GM12864 (cell line): ENCODE results near the gene RBFOX1.

ENCODE experiments used
- DNase-seq: peaks from one replicate; pipeline ENCODE4 v3.0.0-alpha.2; 2011; ENCODE audit warnings: low read depth
- H3K4me3 ChIP-seq: 2 replicates; pipeline ENCODE4 v1.5.1; 2011; ENCODE audit warnings: mild to moderate bottlenecking, low read depth, low read length, control low read depth
- CTCF ChIP-seq: IDR thresholded peaks from 2 replicates; pipeline ENCODE4 v1.5.1; 2011; ENCODE audit warnings: low read depth, mild to moderate bottlenecking, moderate library complexity, low read length, control low read depth, inconsistent platforms; ENCODE audit errors: missing control alignments

RBFOX1 gene

DNA sequence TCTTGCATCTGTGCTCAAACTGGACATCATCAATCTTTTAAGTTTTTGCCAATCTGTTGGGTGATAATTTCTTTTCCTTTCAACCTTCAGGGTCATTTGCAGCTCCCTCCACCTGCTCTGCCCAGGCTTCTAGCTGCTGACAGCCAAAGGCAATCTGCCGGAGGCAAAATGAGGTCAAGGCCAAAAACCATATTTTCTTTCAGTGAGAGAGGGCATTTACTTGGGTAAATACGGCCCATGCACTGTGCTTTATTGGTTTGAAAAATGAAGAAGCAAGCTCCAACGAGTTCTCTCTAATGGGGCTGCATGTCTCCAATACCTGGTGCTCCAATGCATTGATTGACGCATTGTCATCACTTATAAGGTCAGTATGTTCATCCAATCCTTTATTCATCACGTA, 23.1 kb downstream of the RBFOX1 start:
- no peak for TF ChIP-seq CTCF
- no peak for DNase-seq
- no peak overlapping the region for H3K4me3 ChIP-seq

DNA sequence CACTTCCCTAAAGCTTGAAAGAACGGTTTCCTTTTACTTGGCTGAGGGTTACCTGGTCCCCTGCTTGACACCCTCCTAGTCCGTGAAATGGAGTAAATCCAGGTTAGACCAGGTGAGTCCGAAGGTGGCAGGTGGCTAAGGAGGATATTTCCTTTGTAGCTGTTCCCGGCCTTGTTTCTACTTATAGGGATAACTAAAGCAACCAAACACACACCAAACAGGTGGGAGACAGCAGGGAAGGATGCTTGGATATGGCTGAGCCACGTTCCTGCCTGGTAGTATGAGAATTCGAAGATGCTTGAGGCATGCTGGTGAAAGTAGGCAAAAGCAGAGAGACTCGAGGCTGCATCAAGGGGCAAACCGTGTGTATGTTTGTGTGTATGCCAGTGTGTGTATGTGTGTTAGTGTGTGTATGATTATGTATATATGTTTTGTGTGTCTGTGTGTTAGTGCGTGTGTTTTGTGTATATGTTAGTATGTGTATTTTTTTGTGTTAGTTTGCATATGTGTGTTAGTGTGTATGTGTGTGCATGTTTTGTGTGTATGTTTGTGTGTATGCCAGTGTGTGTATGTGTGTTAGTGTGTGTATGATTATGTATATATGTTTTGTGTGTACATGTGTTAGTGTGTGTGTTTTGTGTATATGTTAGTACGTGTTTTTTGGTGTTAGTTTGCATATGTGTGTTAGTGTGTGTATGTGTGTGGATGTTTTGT, 28.9 kb downstream of the RBFOX1 start:
- TF ChIP-seq CTCF, result no peak
- H3K4me3 ChIP-seq, result no peak overlapping the region
- DNase-seq, result no peak

DNA sequence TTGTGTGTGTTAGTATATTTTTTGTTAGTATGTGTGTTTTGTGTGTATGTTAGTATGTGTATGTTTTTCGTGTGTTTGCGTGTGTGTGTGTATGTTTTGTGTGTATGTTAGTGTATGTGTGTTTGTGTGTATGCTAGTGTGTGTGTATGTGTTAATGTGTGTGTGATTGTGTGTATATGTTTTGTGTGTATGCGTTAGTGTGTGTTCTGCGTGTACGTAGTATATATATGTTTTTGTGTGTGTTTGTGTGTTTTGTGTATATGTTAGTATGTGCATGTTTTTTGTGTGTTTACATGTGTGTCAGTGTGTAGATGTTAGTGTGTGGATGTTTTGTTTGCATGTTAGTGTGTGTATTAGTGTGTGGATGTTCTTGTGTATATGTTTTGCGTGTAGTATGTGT, 29.6 kb downstream of the RBFOX1 start:
- no peak for TF ChIP-seq CTCF
- no peak for DNase-seq
- H3K4me3 ChIP-seq, result no peak overlapping the region

GRCh38 chr16:7363422-7364417, 31.1 kb downstream of the RBFOX1 start:
- no peak for DNase-seq
- H3K4me3 ChIP-seq, result no peak overlapping the region
- TF ChIP-seq CTCF, result no peak

GRCh38 chr16:7366041-7366440, 33.4 kb downstream of the RBFOX1 start:
- TF ChIP-seq CTCF, result no peak
- no peak overlapping the region for H3K4me3 ChIP-seq
- DNase-seq, result no peak

- TF ChIP-seq CTCF, result no peak
- DNase-seq, result no peak
- no peak overlapping the region for H3K4me3 ChIP-seq
Observed at GRCh38 chr16:7366993-7367880, 34.6 kb downstream of the RBFOX1 start.
